Esophagus (tissue), 2 donors: ENCODE measurements around the gene PIGZ. TPM values are rescaled to one million over a fixed set of nuclear protein-coding genes. Genes with fewer than 3 reads are reported as not detected.

ENCODE experiments used
- H3K27ac ChIP-seq, 2 donors: one replicate each; pipeline ENCODE4 v1.5.1; 2013; ENCODE audit warnings: low read depth in 2 of 2, mild to moderate bottlenecking in 2 of 2, inconsistent platforms in 1 of 2, low read length in 1 of 2, moderate library complexity in 1 of 2
- H3K27me3 ChIP-seq, 2 donors: one replicate each; pipeline ENCODE4 v1.6.1; 2013; ENCODE audit warnings: low read length in 2 of 2, control low read depth in 1 of 2, mild to moderate bottlenecking in 1 of 2; ENCODE audit not compliant: insufficient read depth in 2 of 2, control insufficient read depth in 1 of 2
- H3K36me3 ChIP-seq, 2 donors: one replicate each; pipeline ENCODE4 v1.6.1; 2013; ENCODE audit warnings: low read length in 1 of 2; ENCODE audit not compliant: control insufficient read depth in 2 of 2, insufficient read depth in 2 of 2
- H3K4me1 ChIP-seq, 2 donors: one replicate each; pipeline ENCODE4 v1.6.1; 2013; ENCODE audit warnings: low read length in 1 of 2; ENCODE audit not compliant: control insufficient read depth in 2 of 2, insufficient read depth in 2 of 2
- H3K4me3 ChIP-seq, 2 donors: one replicate each; pipeline ENCODE4 v1.5.1; 2013; ENCODE audit warnings: low read length in 2 of 2, mild to moderate bottlenecking in 2 of 2, low read depth in 1 of 2, moderate library complexity in 1 of 2
- H3K9me3 ChIP-seq, 2 donors: one replicate each; pipeline ENCODE4 v1.6.1; 2013; ENCODE audit warnings: mild to moderate bottlenecking in 2 of 2, low read depth in 1 of 2, low read length in 1 of 2, moderate library complexity in 1 of 2; ENCODE audit not compliant: control insufficient read depth in 2 of 2, insufficient read depth in 1 of 2
- WGBS, 2 donors: extraction: QIAGEN DNeasy Blood & Tissue Kit; methylation state at CpG; one replicate each; pipeline ENCODE4 v1.1.7; 2013; 5-methylcytosine and 5-hydroxymethylcytosine counted together
- polyA plus RNA-seq, 2 donors: library from polyadenylated mRNA; stranded (reverse); fragments of 200-250 nt; gene quantifications; one replicate each; pipeline ENCODE4 v1.2.3, GENCODE V29; 2013
- donor health status: healthy with polysubstance abuse.
- donor health status: Bipolar disorder and iron deficiency.

The PIGZ gene
- polyA plus RNA-seq, 2 donors, result 2.2 to 3.6 TPM

GRCh38 chr3:197009532-197010019, 40.9 kb upstream of the PIGZ start:
- no peaks in the 10 kb centered on the region for H3K9me3 ChIP-seq
- no peak overlapping the region for H3K4me3 ChIP-seq
- WGBS, 2 donors, result 76 to 88% methylated on average over 20 of the region's 20 CpGs
- no peaks in the 10 kb centered on the region for H3K4me1 ChIP-seq
- no peaks in the 10 kb centered on the region for H3K27me3 ChIP-seq
- no peaks in the 10 kb centered on the region for H3K36me3 ChIP-seq
- H3K27ac ChIP-seq, result no peak overlapping the region

- no peak overlapping the region for H3K27ac ChIP-seq
- H3K27me3 ChIP-seq, result no peaks in the 10 kb centered on the region
- no peaks in the 10 kb centered on the region for H3K36me3 ChIP-seq
- H3K4me3 ChIP-seq, result no peak overlapping the region
- 90 to 92% methylated on average over 27 of the region's 27 CpGs for WGBS, 2 donors
- peaks cover 0 to 6% of the 10 kb centered on the region in 2 donors for H3K4me1 ChIP-seq
- no peaks in the 10 kb centered on the region for H3K9me3 ChIP-seq
Observed at GRCh38 chr3:197008436-197009209, 40.0 kb upstream of the PIGZ start.

GRCh38 chr3:197007953-197008352, 39.3 kb upstream of the PIGZ start:
- Histone ChIP-seq H3K9me3 (no peaks in the 10 kb centered on the region), H3K4me1 (peaks cover 0 to 6% of the 10 kb centered on the region in 2 donors), H3K27ac (no peak overlapping the region), H3K27me3 (no peaks in the 10 kb centered on the region), H3K4me3 (no peak overlapping the region), H3K36me3 (no peaks in the 10 kb centered on the region)
- 84 to 85% methylated on average over 8 of the region's 8 CpGs for WGBS, 2 donors

- Histone ChIP-seq H3K27ac (no peak overlapping the region), H3K9me3 (no peaks in the 10 kb centered on the region), H3K27me3 (no peaks in the 10 kb centered on the region), H3K4me3 (no peak overlapping the region), H3K4me1 (peaks cover 0 to 6% of the 10 kb centered on the region in 2 donors), H3K36me3 (no peaks in the 10 kb centered on the region)
- WGBS, 2 donors, result 69 to 70% methylated on average over 12 of the region's 12 CpGs
Observed at GRCh38 chr3:197007296-197007940, 38.8 kb upstream of the PIGZ start.

GRCh38 chr3:197006860-197007259, 38.2 kb upstream of the PIGZ start:
- no peak overlapping the region for H3K27ac ChIP-seq
- H3K27me3 ChIP-seq, result no peaks in the 10 kb centered on the region
- no peaks in the 10 kb centered on the region for H3K36me3 ChIP-seq
- H3K9me3 ChIP-seq, result no peaks in the 10 kb centered on the region
- H3K4me3 ChIP-seq, result no peak overlapping the region
- WGBS, 2 donors, result 96 to 98% methylated on average over 5 of the region's 5 CpGs
- peaks cover 0 to 6% of the 10 kb centered on the region in 2 donors for H3K4me1 ChIP-seq

GRCh38 chr3:197006446-197006845, 37.8 kb upstream of the PIGZ start:
- Histone ChIP-seq H3K27ac (no peak overlapping the region), H3K9me3 (no peaks in the 10 kb centered on the region), H3K4me3 (no peak overlapping the region), H3K36me3 (no peaks in the 10 kb centered on the region), H3K4me1 (peaks cover 0 to 7% of the 10 kb centered on the region in 2 donors), H3K27me3 (no peaks in the 10 kb centered on the region)
- WGBS, 2 donors, result 92 to 94% methylated on average over 11 of the region's 11 CpGs

GRCh38 chr3:197003461-197004385, 35.1 kb upstream of the PIGZ start:
- Histone ChIP-seq H3K27ac (peak overlapping the region; percentile 88), H3K4me3 (peak overlapping the region; percentile 60), H3K36me3 (no peaks in the 10 kb centered on the region), H3K9me3 (peaks cover 0 to 3% of the 10 kb centered on the region in 2 donors), H3K4me1 (peaks cover 0 to 8% of the 10 kb centered on the region in 2 donors), H3K27me3 (no peaks in the 10 kb centered on the region)
- 14 to 16% methylated on average over 59 to 61 of the region's 61 CpGs for WGBS, 2 donors

GRCh38 chr3:197002701-197003454, 34.2 kb upstream of the PIGZ start:
- 1% methylated on average over 14 to 113 of the region's 113 CpGs for whole genome bisulfite sequencing, 2 donors
- Histone ChIP-seq H3K4me1 (peaks cover 0 to 8% of the 10 kb centered on the region in 2 donors), H3K36me3 (no peaks in the 10 kb centered on the region)

More at GRCh38 chr3:197002701-197003454, 34.2 kb upstream of the PIGZ start:
- Histone ChIP-seq H3K9me3 (peaks cover 0 to 3% of the 10 kb centered on the region in 2 donors), H3K27me3 (no peaks in the 10 kb centered on the region), H3K27ac (peak overlapping the region; percentile 88), H3K4me3 (peak overlapping the region; percentile 60)
